Activated T-helper 1 cell treated with anti-CD3 and anti-CD28 coated beads, Interleukin-2, amount 50 U/mL, for 16 hours (primary cell): ENCODE measurements around the gene ALDH1L2.

Experiments
- DNase-seq, 2 donors: peaks; one replicate each; pipeline ENCODE4 v3.0.0-alpha.2; 2020; ENCODE audit warnings: low read depth in 1 of 2, low spot score in 1 of 2

ALDH1L2 gene

GRCh38 chr12:105033851-105034250 is 50.4 kb downstream of the ALDH1L2 start:
- DNase-seq: no peak

- DNase-seq: no peak
Measured at GRCh38 chr12:105032703-105033357, 51.4 kb downstream of the ALDH1L2 start.

GRCh38 chr12:105030820-105031807 is 53.1 kb downstream of the ALDH1L2 start:
- no peak for DNase-seq

- DNase-seq: no peak
Measured at GRCh38 chr12:105026411-105026810, 57.8 kb downstream of the ALDH1L2 start.

GRCh38 chr12:105025890-105026289 is 58.4 kb downstream of the ALDH1L2 start:
- no peak for DNase-seq

GRCh38 chr12:105024928-105025327 is 59.3 kb downstream of the ALDH1L2 start:
- no peak for DNase-seq

GRCh38 chr12:105020241-105020962 is 63.9 kb downstream of the ALDH1L2 start:
- no peak for DNase-seq

- DNase-seq: no peak
Measured at GRCh38 chr12:105018776-105019175, 65.5 kb downstream of the ALDH1L2 start.

GRCh38 chr12:105018012-105018411 is 66.2 kb downstream of the ALDH1L2 start:
- DNase-seq: no peak

- no peak for DNase-seq
Measured at GRCh38 chr12:105015543-105015942, 68.7 kb downstream of the ALDH1L2 start.

- no peak for DNase-seq
Measured at GRCh38 chr12:105014603-105015002, 69.7 kb downstream of the ALDH1L2 start.

GRCh38 chr12:105013892-105014291 is 70.4 kb downstream of the ALDH1L2 start:
- DNase-seq: no peak

- DNase-seq: no peak
Measured at GRCh38 chr12:105001476-105001875, 82.8 kb downstream of the ALDH1L2 start.

GRCh38 chr12:104999347-104999685 is 84.9 kb downstream of the ALDH1L2 start:
- DNase-seq: no peak

GRCh38 chr12:104998423-104999346 is 85.6 kb downstream of the ALDH1L2 start:
- DNase-seq: no peak

- no peak for DNase-seq
Measured at GRCh38 chr12:104997541-104997940, 86.7 kb downstream of the ALDH1L2 start.

- DNase-seq: no peak
Measured at GRCh38 chr12:104994336-104994735, 89.9 kb downstream of the ALDH1L2 start.

GRCh38 chr12:104991565-104992128 is 92.6 kb downstream of the ALDH1L2 start:
- no peak for DNase-seq

- no peak for DNase-seq
Measured at GRCh38 chr12:104990950-104991349, 93.3 kb downstream of the ALDH1L2 start.
